GM10248 (cell line): ENCODE measurements around the gene CNOT4.

Experiments used
- CTCF ChIA-PET: fragments of 300-600 bp; sonication (Branson Sonifier 250); formaldehyde crosslinking; extraction: SDS; loops from one replicate; lab custom pipeline; 2021; ENCODE audit warnings: antibody characterized with exemption; lab: Yijun Ruan, JAX
- POLR2A ChIA-PET: fragments of 350-650 bp; sonication (Branson Sonifier 250); formaldehyde crosslinking; extraction: SDS; loops from one replicate; lab custom pipeline; 2020; ENCODE audit warnings: antibody characterized with exemption; lab: Yijun Ruan, JAX
- DNase-seq: peaks from one replicate; pipeline ENCODE4 v3.0.0; 2012; ENCODE audit errors: extremely low spot score
- TF ChIP-seq, protein P1 (sequence below): IDR thresholded peaks from 2 replicates; pipeline ENCODE4 v1.5.1; 2012; ENCODE audit warnings: mild to moderate bottlenecking, low read depth; ENCODE audit errors: extremely low read depth, missing control alignments, control extremely low read depth

CNOT4 gene

DNA sequence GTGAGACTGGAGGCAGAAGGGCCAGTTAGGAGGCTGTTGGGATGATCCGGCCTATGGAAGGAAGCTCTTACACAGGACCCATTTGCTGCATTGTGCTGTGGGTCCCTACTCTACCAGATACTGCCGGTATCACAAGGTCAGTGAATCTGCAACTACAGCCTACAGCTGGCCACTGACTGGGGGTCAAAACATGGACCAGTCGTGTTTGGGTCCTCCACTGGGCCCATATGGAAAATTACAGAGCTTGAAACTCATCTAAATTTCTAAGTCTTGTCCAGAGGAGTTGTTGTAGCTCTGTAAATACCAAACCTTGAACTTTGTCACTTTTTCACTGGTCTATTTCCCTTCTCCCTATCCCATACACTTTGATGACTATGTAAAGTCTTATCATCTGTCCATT, 42.2 kb upstream of the CNOT4 start:
- ChIA-PET CTCF (interaction anchor here (1.0 to 2.9 kb wide), 8 partner anchors 11 to 278 kb away, joined by 3 to 8 read pairs (median 4); no protein-coding TSS in a partner anchor), POLR2A (interaction anchor here (0.6 kb wide), 1 partner anchor 10 kb away, joined by 5 read pairs; no protein-coding TSS in a partner anchor)
- no peak for DNase-seq
- TF ChIP-seq, protein P1, sequence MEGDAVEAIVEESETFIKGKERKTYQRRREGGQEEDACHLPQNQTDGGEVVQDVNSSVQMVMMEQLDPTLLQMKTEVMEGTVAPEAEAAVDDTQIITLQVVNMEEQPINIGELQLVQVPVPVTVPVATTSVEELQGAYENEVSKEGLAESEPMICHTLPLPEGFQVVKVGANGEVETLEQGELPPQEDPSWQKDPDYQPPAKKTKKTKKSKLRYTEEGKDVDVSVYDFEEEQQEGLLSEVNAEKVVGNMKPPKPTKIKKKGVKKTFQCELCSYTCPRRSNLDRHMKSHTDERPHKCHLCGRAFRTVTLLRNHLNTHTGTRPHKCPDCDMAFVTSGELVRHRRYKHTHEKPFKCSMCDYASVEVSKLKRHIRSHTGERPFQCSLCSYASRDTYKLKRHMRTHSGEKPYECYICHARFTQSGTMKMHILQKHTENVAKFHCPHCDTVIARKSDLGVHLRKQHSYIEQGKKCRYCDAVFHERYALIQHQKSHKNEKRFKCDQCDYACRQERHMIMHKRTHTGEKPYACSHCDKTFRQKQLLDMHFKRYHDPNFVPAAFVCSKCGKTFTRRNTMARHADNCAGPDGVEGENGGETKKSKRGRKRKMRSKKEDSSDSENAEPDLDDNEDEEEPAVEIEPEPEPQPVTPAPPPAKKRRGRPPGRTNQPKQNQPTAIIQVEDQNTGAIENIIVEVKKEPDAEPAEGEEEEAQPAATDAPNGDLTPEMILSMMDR = no peak

DNA sequence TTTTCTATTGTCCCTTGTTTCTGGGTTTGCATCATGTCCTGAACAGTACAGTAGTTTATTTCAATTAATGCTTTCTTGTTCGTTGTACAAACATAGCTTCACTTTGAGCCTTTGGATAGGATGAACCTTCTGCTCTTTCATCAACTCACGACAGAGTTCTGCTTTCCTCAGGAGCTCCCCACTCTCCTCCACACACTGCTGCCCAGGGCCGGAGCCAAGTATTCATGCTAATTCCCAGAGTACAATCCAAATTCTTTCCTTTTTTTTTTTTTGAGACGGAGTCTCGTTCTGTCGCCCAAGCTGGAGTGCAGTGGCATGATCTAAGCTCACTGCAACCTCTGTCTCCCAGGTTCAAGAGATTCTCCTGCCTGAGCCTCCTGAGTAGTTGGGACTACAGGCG, 40.3 kb upstream of the CNOT4 start:
- CTCF ChIA-PET = interaction anchor here (0.9 to 2.9 kb wide), 2 partner anchors 9 to 13 kb away, joined by 3 to 8 read pairs; no protein-coding TSS in a partner anchor
- POLR2A ChIA-PET = no interaction called here
- TF ChIP-seq, protein P1 = no peak
- no peak for DNase-seq

DNA sequence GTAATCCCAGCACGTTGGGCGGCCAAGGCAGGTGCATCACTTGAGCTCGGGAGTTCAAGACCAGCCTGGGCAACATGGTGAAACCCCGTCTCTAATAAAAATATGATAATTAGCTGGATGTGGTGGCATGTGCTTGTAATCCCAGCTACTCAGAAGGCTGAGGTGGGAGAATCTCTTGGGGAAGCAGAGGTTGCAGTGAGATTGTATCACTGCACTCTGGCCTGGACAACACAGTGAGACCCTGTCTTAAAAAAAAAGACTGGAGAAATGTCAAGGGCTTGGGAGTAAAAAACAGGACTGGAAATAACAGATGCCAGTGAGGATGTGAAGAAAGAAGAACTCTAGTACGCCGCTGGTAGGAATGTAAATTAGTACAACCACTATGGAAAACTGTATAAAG, 31.1 kb upstream of the CNOT4 start:
- CTCF ChIA-PET = interaction anchor here (1.1 to 2.0 kb wide), 3 partner anchors 9 to 18 kb away, joined by 3 to 6 read pairs (median 4); no protein-coding TSS in a partner anchor
- DNase-seq = no peak
- TF ChIP-seq, protein P1 = no peak
- POLR2A ChIA-PET = no interaction called here

DNA sequence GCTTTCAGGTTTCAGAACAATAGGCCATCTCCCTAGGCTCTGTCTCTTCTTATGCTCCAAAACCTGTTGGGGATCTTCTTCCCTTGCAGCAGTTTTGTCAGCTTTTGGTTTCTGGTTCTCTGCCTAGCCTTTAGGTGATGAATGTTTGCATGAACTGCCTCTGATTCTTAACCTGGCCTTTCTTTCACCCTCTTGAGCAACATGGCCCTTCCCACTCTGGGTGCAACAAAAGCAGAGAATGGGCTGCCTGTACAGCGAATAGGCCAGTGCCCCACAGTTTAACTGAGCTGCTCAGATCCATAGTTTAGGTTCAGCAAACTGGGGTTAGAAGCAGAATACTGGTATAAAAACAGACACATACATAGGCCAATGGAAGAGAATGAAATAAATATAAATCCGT, 29.7 kb upstream of the CNOT4 start:
- ChIA-PET POLR2A (no interaction called here), CTCF (interaction anchor here (1.2 kb wide), 1 partner anchor 16 kb away, joined by 4 read pairs; no protein-coding TSS in a partner anchor)
- DNase-seq = no peak
- TF ChIP-seq, protein P1 = no peak

DNA sequence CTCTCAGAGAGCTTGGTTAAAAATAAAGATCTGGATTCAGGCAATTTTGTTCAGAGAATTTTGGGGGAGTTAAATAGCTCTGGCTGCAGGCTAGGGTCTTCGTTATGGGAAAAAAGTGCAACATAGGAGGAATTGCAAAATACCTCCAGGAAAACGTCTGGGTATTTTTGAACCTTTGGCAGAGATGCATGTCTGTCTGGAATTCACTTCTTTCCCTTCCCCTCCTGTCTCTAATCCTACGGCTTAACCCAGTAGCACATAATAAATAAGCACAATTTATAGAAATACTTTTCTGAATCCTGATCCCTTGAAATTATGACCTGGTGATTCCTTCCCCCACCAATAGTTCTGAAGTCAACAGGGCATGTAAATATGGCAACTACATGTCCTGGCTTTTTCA, 28.5 kb upstream of the CNOT4 start:
- no peak for DNase-seq
- POLR2A ChIA-PET = no interaction called here
- CTCF ChIA-PET = interaction anchor here (1.2 to 2.1 kb wide), 2 partner anchors 13 to 28 kb away, joined by 3 to 8 read pairs; no protein-coding TSS in a partner anchor
- TF ChIP-seq, protein P1 = no peak

DNA sequence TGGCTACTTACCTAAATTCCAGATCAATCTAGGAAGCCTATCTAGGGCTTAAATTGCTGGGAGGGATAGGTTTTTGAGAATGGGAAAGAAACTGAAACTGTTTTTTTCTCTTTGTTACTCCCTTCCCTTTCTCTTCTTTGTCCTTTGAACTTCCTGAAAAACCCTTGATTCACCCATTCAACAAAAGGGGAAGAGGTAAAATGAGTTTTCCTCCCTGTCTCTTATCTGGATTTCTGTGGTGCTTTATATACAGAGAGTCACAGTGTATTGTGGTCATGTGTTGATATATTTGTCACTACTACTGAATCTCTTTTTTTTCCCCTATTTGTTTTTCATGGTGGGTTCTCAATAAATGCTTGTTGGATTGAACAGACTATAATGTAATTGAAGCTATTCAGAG, 28.0 kb upstream of the CNOT4 start:
- TF ChIP-seq, protein P1 = no peak
- CTCF ChIA-PET = interaction anchor here (1.3 to 2.1 kb wide), 2 partner anchors 10 to 13 kb away, joined by 4 to 8 read pairs; no protein-coding TSS in a partner anchor
- POLR2A ChIA-PET = no interaction called here
- DNase-seq = no peak
